ENCODE data around the gene WFS1.

Gene WFS1

DNA sequence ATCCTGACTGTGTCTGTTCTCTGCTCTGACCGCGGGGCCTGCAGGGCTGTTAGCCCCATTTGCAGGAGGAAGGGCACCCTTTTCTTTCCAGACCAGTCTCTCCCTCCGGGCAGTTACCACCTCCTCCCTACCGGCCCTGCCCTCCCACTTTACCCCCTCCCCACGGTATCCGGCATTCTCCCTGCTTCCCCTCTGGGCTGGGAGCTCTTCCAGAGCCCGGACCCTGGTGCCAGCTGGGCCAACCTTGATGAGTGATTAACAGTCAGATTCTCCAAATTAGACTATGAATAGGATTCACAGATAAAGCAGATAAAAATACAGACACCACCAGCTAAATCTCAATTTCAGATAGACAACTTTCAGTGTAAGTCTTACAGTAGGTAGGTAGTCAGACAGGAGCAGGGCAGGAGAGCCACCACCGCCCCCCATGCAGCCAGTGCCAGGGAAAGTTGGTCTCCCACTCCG is 23.4 kb upstream of the WFS1 start:
- no peak for DNase-seq (ENCODE audit: insufficient read length, low spot score)
- no peak for FAIRE-seq

DNA sequence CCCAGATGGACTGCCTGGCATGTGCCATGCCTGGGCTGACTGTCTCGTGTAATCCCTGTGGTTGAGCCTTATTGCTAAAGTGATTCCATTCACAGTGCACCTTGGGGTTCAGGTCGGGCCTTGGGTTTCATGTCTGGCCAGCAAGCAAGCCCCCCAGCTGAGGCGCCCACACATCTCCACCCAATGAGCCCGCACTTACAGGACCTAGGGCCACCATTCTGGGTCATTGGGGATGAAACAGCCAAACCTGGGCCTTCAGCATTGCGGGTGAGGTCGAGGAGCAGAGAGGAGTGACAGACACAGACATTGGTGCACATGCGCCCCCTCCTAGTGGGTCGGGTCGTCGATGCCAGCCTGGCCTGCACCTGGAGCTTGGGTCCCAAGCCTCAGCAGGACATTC is 21.3 kb upstream of the WFS1 start:
- FAIRE-seq (no peak), DNase-seq (ENCODE audit: insufficient read length, low spot score) (no peak)
- TF ChIP-seq POLR2AphosphoS5 (IDR thresholded peaks at IDR 0.05; ENCODE audit: low read depth, low read length) (no peak), POU2F2 (IDR thresholded peaks at IDR 0.05; ENCODE audit: low read depth, low read length) (no peak), PAX5 (IDR thresholded peaks at IDR 0.05; ENCODE audit: insufficient read depth, low read length, severe bottlenecking) (no peak), TAF1 (IDR thresholded peaks at IDR 0.05; ENCODE audit: low read depth, low read length) (no peak), POLR2A (IDR thresholded peaks at IDR 0.05; ENCODE audit: low read depth, low read length) (no peak), SPI1 (IDR thresholded peaks at IDR 0.05; ENCODE audit: low read depth, low read length) (no peak)

More for the DNA sequence above, 23.4 kb upstream of the WFS1 start:
- no peak for TF ChIP-seq POU2F2 (IDR thresholded peaks at IDR 0.05; ENCODE audit: low read depth, low read length)

DNA sequence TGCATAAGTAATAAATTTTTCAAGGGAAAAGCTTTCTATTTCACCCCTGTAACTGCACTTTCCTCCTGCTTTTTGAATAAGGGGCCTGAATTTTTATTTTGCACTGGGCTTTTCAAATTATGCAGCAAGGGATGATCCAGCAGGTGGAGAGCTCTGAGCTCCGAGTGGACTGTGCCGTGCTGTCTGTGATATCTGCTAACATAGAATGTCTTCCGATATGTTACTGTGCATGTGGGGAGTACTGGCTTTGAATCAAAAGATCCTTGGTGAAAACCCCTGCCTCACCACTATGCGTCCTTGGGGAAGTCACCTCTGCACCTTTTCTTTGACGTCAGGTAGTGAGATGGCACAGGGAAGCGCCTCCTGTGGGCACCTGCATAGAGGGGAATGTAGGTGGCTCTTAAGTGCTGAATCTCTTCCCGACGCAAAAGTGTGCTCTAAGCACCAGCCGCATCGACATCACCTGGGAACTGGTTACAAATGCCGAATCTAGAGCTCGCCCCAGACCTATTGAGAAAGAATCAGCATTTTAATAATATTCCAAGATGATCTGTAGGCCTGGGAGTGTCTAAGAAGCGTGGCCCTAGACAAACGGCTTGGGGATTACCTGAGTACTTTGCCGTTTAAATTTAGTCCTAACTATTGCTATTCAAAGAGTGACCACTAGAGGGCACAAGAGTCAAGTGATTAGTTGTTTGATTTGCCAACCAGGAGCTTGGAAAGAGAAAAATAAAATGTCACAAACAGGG is 19.2 kb upstream of the WFS1 start:
- FAIRE-seq (peak; percentile 28), DNase-seq (ENCODE audit: insufficient read length, low spot score) (peak; percentile 54)
- TF ChIP-seq TAF1 (IDR thresholded peaks at IDR 0.05; ENCODE audit: low read depth, low read length) (no peak), POLR2AphosphoS5 (IDR thresholded peaks at IDR 0.05; ENCODE audit: low read depth, low read length) (no peak), POLR2A (IDR thresholded peaks at IDR 0.05; ENCODE audit: low read depth, low read length) (no peak), POU2F2 (IDR thresholded peaks at IDR 0.05; ENCODE audit: low read depth, low read length) (no peak), SPI1 (IDR thresholded peaks at IDR 0.05; ENCODE audit: low read depth, low read length) (no peak), PAX5 (IDR thresholded peaks at IDR 0.05; ENCODE audit: insufficient read depth, low read length, severe bottlenecking) (no peak)

DNA sequence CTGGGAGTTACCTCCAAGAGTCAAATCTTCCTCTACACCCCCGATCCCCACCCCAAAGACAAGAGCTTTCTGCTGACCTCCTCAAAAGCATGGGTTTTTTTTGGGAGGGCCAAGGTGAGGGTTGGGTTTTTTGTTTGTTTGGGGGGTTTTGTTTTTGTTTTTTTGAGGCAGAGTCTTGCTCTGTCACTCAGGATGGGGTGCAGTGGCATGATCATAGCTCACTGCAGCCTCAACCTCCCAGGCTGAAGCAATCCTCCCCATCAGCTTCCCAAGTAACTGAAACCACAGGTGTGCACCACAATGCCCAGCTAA is 18.7 kb upstream of the WFS1 start:
- no peak for TF ChIP-seq POU2F2 (IDR thresholded peaks at IDR 0.05; ENCODE audit: low read depth, low read length)
- TF ChIP-seq PAX5 (IDR thresholded peaks at IDR 0.05; ENCODE audit: insufficient read depth, low read length, severe bottlenecking), result no peak
- TF ChIP-seq TAF1 (IDR thresholded peaks at IDR 0.05; ENCODE audit: low read depth, low read length), result no peak
- no peak for TF ChIP-seq POLR2AphosphoS5 (IDR thresholded peaks at IDR 0.05; ENCODE audit: low read depth, low read length)
- no peak for TF ChIP-seq SPI1 (IDR thresholded peaks at IDR 0.05; ENCODE audit: low read depth, low read length)
- TF ChIP-seq POLR2A (IDR thresholded peaks at IDR 0.05; ENCODE audit: low read depth, low read length), result no peak
- DNase-seq (ENCODE audit: insufficient read length, low spot score) (no peak), FAIRE-seq (no peak)

DNA sequence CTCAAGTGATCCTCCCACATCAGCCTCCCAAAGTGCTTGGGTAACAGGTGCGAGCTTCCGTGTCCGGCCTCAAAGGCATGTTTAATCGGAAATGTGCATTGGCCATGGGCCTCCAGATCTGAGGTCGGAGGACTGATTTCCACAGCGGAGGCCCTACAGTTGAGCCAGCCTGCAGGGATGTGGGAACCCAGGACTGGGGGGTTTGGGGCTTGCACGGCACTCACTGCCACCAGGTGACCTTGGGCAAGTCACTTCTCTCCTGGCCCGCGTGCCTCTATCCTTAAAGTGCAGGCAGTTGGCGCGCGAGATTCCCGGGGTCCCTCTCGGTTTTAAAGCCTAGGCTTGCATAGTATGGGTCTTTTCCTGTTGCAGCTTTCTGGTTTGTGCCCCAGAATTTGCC is 18.3 kb upstream of the WFS1 start:
- FAIRE-seq (no peak), DNase-seq (ENCODE audit: insufficient read length, low spot score) (no peak)
- TF ChIP-seq PAX5 (IDR thresholded peaks at IDR 0.05; ENCODE audit: insufficient read depth, low read length, severe bottlenecking) (no peak), POU2F2 (IDR thresholded peaks at IDR 0.05; ENCODE audit: low read depth, low read length) (no peak), TAF1 (IDR thresholded peaks at IDR 0.05; ENCODE audit: low read depth, low read length) (no peak), SPI1 (IDR thresholded peaks at IDR 0.05; ENCODE audit: low read depth, low read length) (no peak), POLR2AphosphoS5 (IDR thresholded peaks at IDR 0.05; ENCODE audit: low read depth, low read length) (no peak), POLR2A (IDR thresholded peaks at IDR 0.05; ENCODE audit: low read depth, low read length) (no peak)

DNA sequence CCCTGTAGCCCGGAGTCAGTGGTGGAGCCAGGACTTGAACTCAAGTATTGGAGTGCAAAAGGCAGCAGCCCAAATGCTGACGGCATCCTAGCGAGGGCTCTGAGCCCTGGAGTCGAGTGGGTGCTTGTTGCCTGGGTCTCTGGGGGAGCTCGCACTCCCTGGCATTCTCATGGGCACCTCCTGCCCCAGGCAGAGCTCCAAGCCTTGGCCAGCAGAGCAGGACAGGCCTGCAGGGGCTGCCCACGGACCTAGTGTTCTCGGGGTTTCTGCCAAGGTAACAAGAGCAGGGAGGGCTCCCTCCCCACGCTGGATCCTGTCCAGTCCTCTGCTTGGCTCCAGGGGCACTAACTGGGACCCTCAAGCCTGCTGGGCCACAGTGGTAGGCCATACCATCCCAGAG is 17.6 kb upstream of the WFS1 start:
- DNase-seq (ENCODE audit: insufficient read length, low spot score) (no peak), FAIRE-seq (no peak)
- TF ChIP-seq SPI1 (IDR thresholded peaks at IDR 0.05; ENCODE audit: low read depth, low read length) (no peak), POLR2AphosphoS5 (IDR thresholded peaks at IDR 0.05; ENCODE audit: low read depth, low read length) (no peak), POLR2A (IDR thresholded peaks at IDR 0.05; ENCODE audit: low read depth, low read length) (no peak), POU2F2 (IDR thresholded peaks at IDR 0.05; ENCODE audit: low read depth, low read length) (no peak), TAF1 (IDR thresholded peaks at IDR 0.05; ENCODE audit: low read depth, low read length) (no peak), PAX5 (IDR thresholded peaks at IDR 0.05; ENCODE audit: insufficient read depth, low read length, severe bottlenecking) (no peak)

DNA sequence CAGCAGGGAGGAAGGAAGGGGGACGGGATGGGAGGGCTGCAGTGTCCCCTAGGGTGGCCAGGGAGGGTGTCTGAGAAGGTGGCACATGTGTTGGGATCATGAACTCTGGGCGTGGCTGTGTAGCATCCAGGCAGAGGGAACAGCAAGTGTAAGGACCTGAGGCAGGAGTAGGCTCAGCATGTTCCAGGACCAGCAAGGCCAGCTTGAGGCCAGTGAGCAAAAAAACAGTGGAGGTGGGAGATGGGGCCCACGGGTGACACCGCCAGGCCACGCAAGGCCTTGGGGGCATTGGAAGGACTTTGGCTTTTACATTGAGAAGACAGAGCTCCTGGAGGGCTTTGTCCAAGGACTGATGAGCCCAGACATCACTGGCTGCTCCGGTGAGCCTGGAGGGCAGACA is 16.5 kb upstream of the WFS1 start:
- no peak for TF ChIP-seq POU2F2 (IDR thresholded peaks at IDR 0.05; ENCODE audit: low read depth, low read length)
- FAIRE-seq (no peak), DNase-seq (ENCODE audit: insufficient read length, low spot score) (no peak)

DNA sequence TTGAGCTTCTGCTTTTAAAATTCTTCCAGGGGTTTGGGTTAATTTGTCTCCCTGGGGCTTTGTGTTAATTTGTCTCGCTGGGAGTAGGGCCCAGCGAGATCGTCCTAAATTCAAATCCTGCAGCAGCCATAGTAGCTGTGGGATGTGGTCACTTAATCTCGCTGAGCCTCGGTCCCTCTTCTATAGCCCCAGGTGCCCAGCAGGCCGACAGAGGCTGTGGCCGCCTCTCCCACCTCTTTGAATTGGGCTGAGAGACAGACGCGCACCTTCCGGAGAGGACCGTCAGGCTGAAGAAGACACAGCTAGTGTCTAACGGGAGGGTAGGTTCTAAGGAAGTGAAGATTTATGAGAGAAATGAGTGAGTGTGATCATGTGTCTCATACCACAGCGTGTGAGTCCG is 15.7 kb upstream of the WFS1 start:
- TF ChIP-seq PAX5 (IDR thresholded peaks at IDR 0.05; ENCODE audit: insufficient read depth, low read length, severe bottlenecking) (no peak), POLR2AphosphoS5 (IDR thresholded peaks at IDR 0.05; ENCODE audit: low read depth, low read length) (no peak)
- no peak for FAIRE-seq
- no peak for DNase-seq (ENCODE audit: insufficient read length, low spot score)

DNA sequence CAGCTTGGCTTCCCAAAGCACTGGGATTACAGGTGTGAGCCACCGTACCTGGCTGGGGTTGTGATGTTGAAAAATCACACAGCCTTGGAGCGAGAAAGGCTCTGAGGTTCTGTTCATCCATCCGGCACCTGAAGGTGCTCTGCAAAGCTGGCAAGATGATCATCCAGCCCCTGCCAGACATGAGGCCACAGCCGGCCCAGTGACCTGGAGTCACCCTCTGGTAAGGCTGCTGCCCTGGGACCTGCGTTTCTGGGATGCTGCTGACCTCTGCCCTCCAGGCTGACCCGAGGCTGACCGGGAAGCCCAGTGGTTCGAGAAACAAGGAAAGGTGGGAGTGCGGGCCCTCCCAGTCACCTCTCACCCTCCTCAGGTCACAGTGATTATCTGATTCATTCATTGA is 13.5 kb upstream of the WFS1 start:
- FAIRE-seq (no peak), DNase-seq (ENCODE audit: insufficient read length, low spot score) (no peak)
- TF ChIP-seq POLR2A (IDR thresholded peaks at IDR 0.05; ENCODE audit: low read depth, low read length) (no peak), POLR2AphosphoS5 (IDR thresholded peaks at IDR 0.05; ENCODE audit: low read depth, low read length) (no peak), POU2F2 (IDR thresholded peaks at IDR 0.05; ENCODE audit: low read depth, low read length) (no peak), TAF1 (IDR thresholded peaks at IDR 0.05; ENCODE audit: low read depth, low read length) (no peak), PAX5 (IDR thresholded peaks at IDR 0.05; ENCODE audit: insufficient read depth, low read length, severe bottlenecking) (no peak), SPI1 (IDR thresholded peaks at IDR 0.05; ENCODE audit: low read depth, low read length) (no peak)

DNA sequence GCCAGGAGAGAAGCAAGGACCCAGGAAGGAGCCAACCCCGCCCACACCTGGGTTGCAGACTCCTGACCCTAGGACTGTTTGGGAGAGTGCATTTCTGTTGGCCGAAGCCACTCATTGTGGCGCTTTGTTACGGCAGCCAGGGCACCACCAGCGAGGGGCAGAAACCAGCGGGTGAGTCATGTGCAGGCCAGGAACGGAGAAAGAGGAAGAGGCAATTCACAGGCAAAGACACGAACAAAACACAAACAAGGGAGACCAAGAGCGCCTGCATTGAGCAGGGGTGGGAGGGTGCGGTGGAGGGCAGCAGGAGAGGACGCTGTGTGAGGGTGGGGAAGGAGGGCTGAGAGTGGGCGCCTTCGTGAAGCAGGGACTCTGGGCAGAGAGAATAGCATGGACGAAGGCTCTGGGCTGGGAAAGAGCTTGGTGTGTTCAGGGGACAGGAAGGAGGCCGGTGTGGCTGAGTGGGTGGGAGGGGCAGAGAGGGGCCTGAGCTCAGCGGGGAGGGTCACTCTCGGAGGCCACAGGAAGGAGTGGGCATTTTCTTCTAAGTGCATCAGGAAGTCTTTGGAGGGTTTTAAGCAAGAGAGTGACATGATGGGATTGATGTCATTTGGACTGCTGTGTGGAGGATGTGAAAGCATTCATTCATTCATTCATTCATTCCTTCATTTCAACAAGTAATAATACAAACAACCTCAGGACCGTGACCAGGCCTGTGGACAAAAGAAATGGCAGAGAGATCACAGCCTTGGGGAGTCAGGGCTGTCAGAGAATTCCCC is 12.2 kb upstream of the WFS1 start:
- FAIRE-seq, result peak; percentile 72
- TF ChIP-seq SPI1 (IDR thresholded peaks at IDR 0.05; ENCODE audit: low read depth, low read length) (peak; percentile 86), POU2F2 (IDR thresholded peaks at IDR 0.05; ENCODE audit: low read depth, low read length) (no peak)

More for the DNA sequence above, 12.2 kb upstream of the WFS1 start:
- no peak for DNase-seq (ENCODE audit: insufficient read length, low spot score)
